Body of pancreas (tissue), 4 donors: ENCODE data around the gene FHOD1.

Experiments used
- CTCF ChIP-seq, 7 experiments: fragments of 450-650 bp in 4 of 7; fragments of 200-600 bp in 3 of 7; sonication (generic) in 3 of 7; IDR thresholded peaks; one replicate each; pipeline ENCODE4 v1.5.1; 2016 to 2019; ENCODE audit warnings: antibody characterized with exemption in 7 of 7
- POLR2A ChIP-seq, 3 donors: fragments of 450-650 bp; IDR thresholded peaks; one replicate each; pipeline ENCODE4 v1.6.1; 2016; ENCODE audit warnings: antibody characterized with exemption in 3 of 3, mild to moderate bottlenecking in 2 of 3

- TF ChIP-seq CTCF (IDR thresholded peaks at IDR 0.05) (no peak), POLR2A (IDR thresholded peaks at IDR 0.05) (no peak)
Observed at GRCh38 chr16:67183284-67183626, 64.0 kb downstream of the FHOD1 start.
